ENCODE results near the gene SH2B2. TPM values are rescaled to one million over a fixed set of nuclear protein-coding genes. Genes with fewer than 3 reads are reported as not detected.
"Not testable (repeated sequence)": the region's sequence is repeated elsewhere in the genome, so short reads cannot be mapped to it uniquely, and the experiment has no call there.

The SH2B2 gene
- total and polyA plus RNA-seq, 2 experiments from 2014 or later = 0.86 to 1.1 TPM

DNA sequence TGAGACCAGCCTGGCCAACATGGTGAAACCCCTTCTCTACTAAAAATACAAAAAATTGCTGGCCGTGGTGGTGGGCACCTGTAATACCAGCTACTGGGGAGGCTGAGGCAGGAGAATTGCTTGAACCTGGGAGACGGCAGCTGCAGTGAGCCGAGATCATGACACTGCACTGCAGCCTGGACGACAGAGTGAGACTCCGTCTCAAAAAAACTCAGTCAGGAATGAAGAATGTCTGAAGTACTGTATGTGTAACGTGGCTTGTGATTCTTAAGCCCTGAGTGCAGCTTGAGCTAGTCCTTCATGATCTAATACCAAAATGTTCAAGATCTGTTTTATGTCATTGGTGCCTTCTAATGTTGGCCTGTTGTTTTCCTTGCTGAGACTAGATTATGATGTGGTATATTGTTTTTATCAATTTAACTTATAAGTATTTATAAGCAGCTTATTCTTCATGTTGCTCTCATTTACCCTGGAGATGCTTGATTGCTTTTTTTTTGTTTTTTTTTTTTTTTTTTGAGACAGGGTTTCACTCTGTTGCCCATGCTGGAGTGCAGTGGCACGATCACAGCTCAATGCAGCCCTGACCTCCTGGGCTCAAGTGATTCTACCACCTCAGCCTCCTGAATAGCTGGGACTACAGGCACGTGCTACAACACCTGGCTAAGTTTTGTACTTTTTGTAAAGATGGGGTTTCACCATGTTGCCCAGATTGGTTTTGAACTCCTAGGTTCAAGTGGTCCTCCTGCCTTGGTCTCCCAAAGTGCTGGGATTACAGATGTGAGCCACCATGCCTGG, 44.2 kb downstream of the SH2B2 start:
- H3K9me2 ChIP-seq (ENCODE audit: insufficient read depth); DNase-seq; in situ Hi-C loops (cut with MboI); H2AFZ ChIP-seq; H3K36me3 ChIP-seq (ENCODE audit: low read depth); H3F3A ChIP-seq (ENCODE audit: insufficient read depth); H3K27ac ChIP-seq; H3K9ac ChIP-seq; H3K4me2 ChIP-seq (ENCODE audit: unreplicated experiment); H4K20me1 ChIP-seq (ENCODE audit: insufficient read depth); H3K79me2 ChIP-seq (ENCODE audit: insufficient read depth); H3K4me3 ChIP-seq; H3K9me3 ChIP-seq (ENCODE audit: low read depth); H3K4me1 ChIP-seq (ENCODE audit: insufficient read depth): not testable (repeated sequence)
- H3K27me3 ChIP-seq (replicated peaks; ENCODE audit: insufficient read depth) = peaks cover 37% of the 10 kb centered on the region
- WGBS, 2 experiments (ENCODE audit: low coverage in 1 of 2, low lambda C conversion rate in 2 of 2, missing lambda C conversion rate in 2 of 2) = 62% methylated on average over 8 of the region's 8 CpGs

- H3K4me1 ChIP-seq (ENCODE audit: insufficient read depth); H3K36me3 ChIP-seq (ENCODE audit: low read depth); H4K20me1 ChIP-seq (ENCODE audit: insufficient read depth); H3K9me3 ChIP-seq (ENCODE audit: low read depth); H3K9ac ChIP-seq; H3F3A ChIP-seq (ENCODE audit: insufficient read depth); H3K9me2 ChIP-seq (ENCODE audit: insufficient read depth); H3K4me2 ChIP-seq (ENCODE audit: unreplicated experiment); in situ Hi-C loops (cut with MboI); H2AFZ ChIP-seq; H3K4me3 ChIP-seq; DNase-seq; H3K27ac ChIP-seq; H3K79me2 ChIP-seq (ENCODE audit: insufficient read depth): not testable (repeated sequence)
- WGBS, 2 experiments (ENCODE audit: low coverage in 1 of 2, low lambda C conversion rate in 2 of 2, missing lambda C conversion rate in 2 of 2) = 69 to 73% methylated on average over 7 of the region's 7 CpGs
- peaks cover 13% of the 10 kb centered on the region; the same call in 1 of the 2 replicates for H3K27me3 ChIP-seq (replicated peaks; ENCODE audit: insufficient read depth)
Observed at GRCh38 chr7:102335574-102335973, 48.9 kb downstream of the SH2B2 start.

DNA sequence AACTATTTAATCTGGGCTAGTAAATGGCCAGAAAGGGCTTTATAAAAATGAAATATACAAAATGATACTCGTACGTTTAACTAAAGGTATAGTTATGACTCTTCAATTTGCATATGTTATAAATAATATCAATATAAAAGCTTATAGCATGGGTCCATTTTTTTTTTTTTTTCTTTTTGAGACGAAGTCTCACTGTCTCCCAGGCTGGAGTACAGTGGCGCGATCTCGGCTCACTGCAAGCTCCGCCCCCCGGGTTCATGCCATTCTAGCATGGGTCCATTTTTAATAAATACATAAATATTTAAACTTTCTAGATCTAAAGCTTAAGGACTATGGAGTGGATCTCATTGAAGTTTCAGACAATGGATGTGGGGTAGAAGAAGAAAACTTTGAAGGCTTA, 50.3 kb downstream of the SH2B2 start:
- H3F3A ChIP-seq (ENCODE audit: insufficient read depth); H3K9me2 ChIP-seq (ENCODE audit: insufficient read depth); H3K4me3 ChIP-seq; H3K27ac ChIP-seq; H3K4me1 ChIP-seq (ENCODE audit: insufficient read depth); DNase-seq; H3K9ac ChIP-seq; H3K4me2 ChIP-seq (ENCODE audit: unreplicated experiment); in situ Hi-C loops (cut with MboI); H3K9me3 ChIP-seq (ENCODE audit: low read depth); H3K79me2 ChIP-seq (ENCODE audit: insufficient read depth); H2AFZ ChIP-seq; H3K36me3 ChIP-seq (ENCODE audit: low read depth); H4K20me1 ChIP-seq (ENCODE audit: insufficient read depth): not testable (repeated sequence)
- peaks cover 13% of the 10 kb centered on the region; the same call in 1 of the 2 replicates for H3K27me3 ChIP-seq (replicated peaks; ENCODE audit: insufficient read depth)
- 67 to 69% methylated on average over 7 to 8 of the region's 8 CpGs for WGBS, 2 experiments (ENCODE audit: low coverage in 1 of 2, low lambda C conversion rate in 2 of 2, missing lambda C conversion rate in 2 of 2)

DNA sequence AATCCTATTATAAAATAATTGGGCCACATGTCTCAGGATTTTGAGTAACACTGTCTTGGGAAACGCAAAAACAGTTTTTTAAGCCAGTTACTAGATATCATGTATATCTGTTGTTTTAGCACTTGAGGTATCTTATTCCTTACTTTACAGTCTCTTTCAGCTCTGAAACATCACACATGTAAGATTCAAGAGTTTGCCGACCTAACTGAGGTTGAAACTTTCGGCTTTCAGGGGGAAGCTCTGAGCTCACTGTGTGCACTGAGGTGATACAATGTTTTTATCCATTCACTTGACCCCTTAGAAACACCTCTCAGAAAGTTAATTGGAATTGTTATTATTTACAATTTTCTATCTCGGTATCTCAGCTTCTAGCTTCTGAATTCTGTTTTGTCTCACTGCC, 50.8 kb downstream of the SH2B2 start:
- H3F3A ChIP-seq (ENCODE audit: insufficient read depth); DNase-seq; H3K4me3 ChIP-seq; in situ Hi-C loops (cut with MboI); H4K20me1 ChIP-seq (ENCODE audit: insufficient read depth); H3K9ac ChIP-seq; H3K9me2 ChIP-seq (ENCODE audit: insufficient read depth); H3K27ac ChIP-seq; H3K9me3 ChIP-seq (ENCODE audit: low read depth); H3K4me1 ChIP-seq (ENCODE audit: insufficient read depth); H3K36me3 ChIP-seq (ENCODE audit: low read depth); H3K79me2 ChIP-seq (ENCODE audit: insufficient read depth); H3K27me3 ChIP-seq (replicated peaks; ENCODE audit: insufficient read depth); H3K4me2 ChIP-seq (ENCODE audit: unreplicated experiment); H2AFZ ChIP-seq: not testable (repeated sequence)
- 46 to 53% methylated on average over 4 of the region's 4 CpGs for WGBS, 2 experiments (ENCODE audit: low coverage in 1 of 2, low lambda C conversion rate in 2 of 2, missing lambda C conversion rate in 2 of 2)

GRCh38 chr7:102340599-102341368, 54.1 kb downstream of the SH2B2 start:
- H3K9ac ChIP-seq; H3K9me2 ChIP-seq (ENCODE audit: insufficient read depth); H3F3A ChIP-seq (ENCODE audit: insufficient read depth); H4K20me1 ChIP-seq (ENCODE audit: insufficient read depth); in situ Hi-C loops (cut with MboI); H3K9me3 ChIP-seq (ENCODE audit: low read depth); DNase-seq; H3K36me3 ChIP-seq (ENCODE audit: low read depth); H2AFZ ChIP-seq; H3K79me2 ChIP-seq (ENCODE audit: insufficient read depth); H3K4me3 ChIP-seq; H3K4me2 ChIP-seq (ENCODE audit: unreplicated experiment); H3K27ac ChIP-seq; H3K27me3 ChIP-seq (replicated peaks; ENCODE audit: insufficient read depth); H3K4me1 ChIP-seq (ENCODE audit: insufficient read depth): not testable (repeated sequence)
- 63 to 66% methylated on average over 6 of the region's 7 CpGs for WGBS, 2 experiments (ENCODE audit: low coverage in 1 of 2, low lambda C conversion rate in 2 of 2, missing lambda C conversion rate in 2 of 2)

DNA sequence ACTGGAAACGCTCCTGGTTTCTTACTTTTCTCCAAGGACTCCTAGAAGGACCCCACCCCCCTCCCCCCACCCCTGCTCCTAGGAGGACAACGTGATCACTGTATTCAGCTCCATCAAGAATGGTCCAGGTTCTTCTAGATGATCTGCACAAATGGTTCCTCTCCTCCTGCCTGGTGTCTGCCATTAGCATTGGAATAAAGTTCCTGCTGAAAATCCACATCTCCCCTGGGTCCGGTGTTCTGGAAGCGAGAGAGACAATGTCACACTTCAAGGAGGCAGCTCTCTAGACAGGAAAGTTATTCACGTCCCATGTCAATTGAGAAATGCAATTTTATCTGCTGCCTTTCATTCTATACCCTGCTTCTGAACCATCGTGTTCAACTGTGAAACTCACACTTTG, 60.3 kb downstream of the SH2B2 start:
- H3K4me2 ChIP-seq (ENCODE audit: unreplicated experiment); H3K36me3 ChIP-seq (ENCODE audit: low read depth); H3K27me3 ChIP-seq (replicated peaks; ENCODE audit: insufficient read depth); H2AFZ ChIP-seq; H3K27ac ChIP-seq; H3K4me1 ChIP-seq (ENCODE audit: insufficient read depth); H3K9ac ChIP-seq; in situ Hi-C loops (cut with MboI); H3K79me2 ChIP-seq (ENCODE audit: insufficient read depth); H3K9me2 ChIP-seq (ENCODE audit: insufficient read depth); H3F3A ChIP-seq (ENCODE audit: insufficient read depth); DNase-seq; H3K4me3 ChIP-seq; H4K20me1 ChIP-seq (ENCODE audit: insufficient read depth); H3K9me3 ChIP-seq (ENCODE audit: low read depth): not testable (repeated sequence)
- 63 to 71% methylated on average over 2 to 4 of the region's 6 CpGs for WGBS, 2 experiments (ENCODE audit: low coverage in 1 of 2, low lambda C conversion rate in 2 of 2, missing lambda C conversion rate in 2 of 2)

GRCh38 chr7:102356344-102356743, 69.7 kb downstream of the SH2B2 start, which contains the start of gene SPDYE6:
SPDYE6 (minus strand) TSS chr7:102356444; CDS start chr7:102356023, 421 bp downstream.
- H3K9me3 ChIP-seq (ENCODE audit: low read depth); H3K36me3 ChIP-seq (ENCODE audit: low read depth); H3K27ac ChIP-seq; H2AFZ ChIP-seq; DNase-seq; H3K9me2 ChIP-seq (ENCODE audit: insufficient read depth); in situ Hi-C loops (cut with MboI); H4K20me1 ChIP-seq (ENCODE audit: insufficient read depth); H3K4me1 ChIP-seq (ENCODE audit: insufficient read depth); H3K9ac ChIP-seq; H3F3A ChIP-seq (ENCODE audit: insufficient read depth); H3K79me2 ChIP-seq (ENCODE audit: insufficient read depth); H3K4me2 ChIP-seq (ENCODE audit: unreplicated experiment); H3K4me3 ChIP-seq; H3K27me3 ChIP-seq (replicated peaks; ENCODE audit: insufficient read depth): not testable (repeated sequence)
- WGBS, 2 experiments (ENCODE audit: low coverage in 1 of 2, low lambda C conversion rate in 2 of 2, missing lambda C conversion rate in 2 of 2) = no CpG with 5 or more reads among the region's 6 CpGs
